Measurements from ENCODE around the gene GINS1. TPM values are rescaled to one million over a fixed set of nuclear protein-coding genes. Genes with fewer than 3 reads are reported as not detected.

Gene GINS1
- total and polyA plus RNA-seq, 7 experiments from 2014 or later: 0.44 to 24.9 (median 0.88) TPM

DNA sequence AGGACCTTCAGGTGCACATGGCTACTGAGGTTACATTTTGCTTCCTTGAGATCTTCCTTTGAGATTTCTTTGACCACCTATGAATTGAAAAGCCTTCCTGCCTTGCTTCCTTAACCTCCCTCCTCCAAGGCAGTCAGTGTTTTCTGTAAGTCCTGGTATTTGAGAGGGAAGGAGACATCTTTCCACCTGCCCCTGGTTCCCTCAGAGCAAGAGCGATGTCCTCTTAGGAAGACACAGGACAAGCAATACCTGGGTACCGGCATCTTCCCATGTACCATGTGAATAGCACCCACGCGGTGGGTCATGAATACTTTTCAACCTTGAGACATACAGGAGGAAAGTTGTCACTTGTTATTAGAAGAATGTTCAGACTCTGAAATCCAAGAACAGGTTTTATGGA is 37.1 kb downstream of the GINS1 start:
- Histone ChIP-seq H3K4me3 (ENCODE audit: low read length) (no peak overlapping the region), H3K27me3 (ENCODE audit: control insufficient read depth in 2 of 2, insufficient read depth in 2 of 2, low read length in 2 of 2) (no peaks in the 10 kb centered on the region), H3K27ac (ENCODE audit: low read depth, low read length) (no peak overlapping the region), H3K4me1 (ENCODE audit: control insufficient read depth in 2 of 2, insufficient read depth in 2 of 2, low read length in 2 of 2) (no peaks in the 10 kb centered on the region), H3K36me3 (ENCODE audit: control insufficient read depth in 2 of 3, insufficient read depth in 3 of 3, low read length in 3 of 3) (no peaks in the 10 kb centered on the region), H3K9me3 (ENCODE audit: control insufficient read depth in 2 of 3, low read length in 3 of 3) (no peaks in the 10 kb centered on the region)
- no peak for DNase-seq
- Mint-ChIP-seq H3K27ac (no peak overlapping the region), H3K4me3 (no peak overlapping the region), H3K27me3 (no peaks in the 10 kb centered on the region), H3K4me1 (peaks cover 0 to 12% (median 0%) of the 10 kb centered on the region in 7 donors), H3K36me3 (peaks cover 0 to 33% (median 13%) of the 10 kb centered on the region in 5 donors), H3K9me3 (peaks cover 0 to 4% (median 0%) of the 10 kb centered on the region in 11 donors)
- no peak for ATAC-seq
- ChIA-PET CTCF (interaction anchor here (0.6 kb wide), 2 partner anchors 13 to 49 kb away, joined by 4 read pairs; no protein-coding TSS in a partner anchor), POLR2A (no interaction called here)
- intact Hi-C loops (cut with micrococcal nuclease): no loop called here

DNA sequence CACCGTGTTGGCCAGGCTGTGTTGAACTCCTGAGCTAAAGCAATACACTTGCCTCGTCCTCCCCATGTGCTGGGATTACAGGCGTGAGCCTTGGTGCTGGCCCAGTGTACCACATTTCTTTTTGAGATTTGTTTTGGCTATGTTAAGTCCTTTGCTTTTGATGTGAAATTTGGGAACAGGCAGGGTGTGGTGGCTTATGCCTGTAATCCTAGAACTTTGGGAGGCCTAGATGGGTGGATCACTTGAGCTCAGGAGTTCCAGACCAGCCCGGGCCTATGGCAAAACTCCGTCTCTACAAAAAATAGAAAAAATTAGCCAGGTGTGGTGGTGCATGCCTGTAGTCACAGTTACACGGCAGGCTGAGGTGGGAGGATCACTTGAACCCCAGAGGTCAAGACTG is 40.2 kb downstream of the GINS1 start:
- Mint-ChIP-seq H3K36me3 (peaks cover 0 to 32% (median 13%) of the 10 kb centered on the region in 5 donors), H3K9me3 (peaks cover 0 to 4% (median 0%) of the 10 kb centered on the region in 11 donors), H3K4me3 (no peak overlapping the region), H3K27ac (no peak overlapping the region), H3K4me1 (peaks cover 0 to 12% (median 0%) of the 10 kb centered on the region in 7 donors), H3K27me3 (no peaks in the 10 kb centered on the region)
- ChIA-PET CTCF (no interaction called here), POLR2A (no interaction called here)
- H3K27me3 ChIP-seq (ENCODE audit: control insufficient read depth in 2 of 2, insufficient read depth in 2 of 2, low read length in 2 of 2): no peaks in the 10 kb centered on the region
- no peaks in the 10 kb centered on the region for H3K4me1 ChIP-seq (ENCODE audit: control insufficient read depth in 2 of 2, insufficient read depth in 2 of 2, low read length in 2 of 2)
- intact Hi-C loops (cut with micrococcal nuclease): no loop called here
- DNase-seq (no peak), ATAC-seq (no peak)
- H3K4me3 ChIP-seq (ENCODE audit: low read length): no peak overlapping the region
- no peaks in the 10 kb centered on the region for H3K9me3 ChIP-seq (ENCODE audit: control insufficient read depth in 2 of 3, low read length in 3 of 3)
- no peaks in the 10 kb centered on the region for H3K36me3 ChIP-seq (ENCODE audit: control insufficient read depth in 2 of 3, insufficient read depth in 3 of 3, low read length in 3 of 3)
- H3K27ac ChIP-seq (ENCODE audit: low read depth, low read length): no peak overlapping the region

DNA sequence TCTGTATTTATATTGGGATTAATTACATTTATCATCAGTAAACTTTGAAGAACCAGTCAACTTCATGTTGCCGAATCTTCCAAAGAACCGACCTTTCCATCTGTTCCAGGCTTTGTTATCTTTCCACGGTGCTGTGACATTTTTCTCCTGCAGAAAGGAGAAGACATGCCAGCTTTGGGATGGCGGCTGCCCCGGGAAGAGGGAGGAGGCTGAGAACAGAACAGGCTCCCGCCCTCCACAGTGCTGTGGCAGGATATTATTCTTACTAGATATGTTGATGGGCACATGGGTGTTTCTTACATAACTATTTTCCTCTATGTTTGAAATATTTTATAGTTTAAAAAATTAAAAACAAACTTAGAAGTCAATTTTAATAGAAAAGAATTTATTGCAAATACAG is 44.9 kb downstream of the GINS1 start:
- Mint-ChIP-seq H3K4me1 (peaks cover 0 to 3% (median 0%) of the 10 kb centered on the region in 7 donors), H3K27ac (no peak overlapping the region), H3K27me3 (no peaks in the 10 kb centered on the region), H3K4me3 (no peak overlapping the region), H3K9me3 (peaks cover 0 to 4% (median 0%) of the 10 kb centered on the region in 11 donors), H3K36me3 (peaks cover 0 to 34% (median 15%) of the 10 kb centered on the region in 5 donors)
- no peaks in the 10 kb centered on the region for H3K36me3 ChIP-seq (ENCODE audit: control insufficient read depth in 2 of 3, insufficient read depth in 3 of 3, low read length in 3 of 3)
- no peak overlapping the region for H3K27ac ChIP-seq (ENCODE audit: low read depth, low read length)
- no peaks in the 10 kb centered on the region for H3K27me3 ChIP-seq (ENCODE audit: control insufficient read depth in 2 of 2, insufficient read depth in 2 of 2, low read length in 2 of 2)
- no peaks in the 10 kb centered on the region for H3K9me3 ChIP-seq (ENCODE audit: control insufficient read depth in 2 of 3, low read length in 3 of 3)
- no peak for ATAC-seq
- no peaks in the 10 kb centered on the region for H3K4me1 ChIP-seq (ENCODE audit: control insufficient read depth in 2 of 2, insufficient read depth in 2 of 2, low read length in 2 of 2)
- no peak overlapping the region for H3K4me3 ChIP-seq (ENCODE audit: low read length)
- ChIA-PET CTCF (no interaction called here), POLR2A (no interaction called here)
- intact Hi-C loops (cut with micrococcal nuclease): no loop called here
- no peak for DNase-seq

DNA sequence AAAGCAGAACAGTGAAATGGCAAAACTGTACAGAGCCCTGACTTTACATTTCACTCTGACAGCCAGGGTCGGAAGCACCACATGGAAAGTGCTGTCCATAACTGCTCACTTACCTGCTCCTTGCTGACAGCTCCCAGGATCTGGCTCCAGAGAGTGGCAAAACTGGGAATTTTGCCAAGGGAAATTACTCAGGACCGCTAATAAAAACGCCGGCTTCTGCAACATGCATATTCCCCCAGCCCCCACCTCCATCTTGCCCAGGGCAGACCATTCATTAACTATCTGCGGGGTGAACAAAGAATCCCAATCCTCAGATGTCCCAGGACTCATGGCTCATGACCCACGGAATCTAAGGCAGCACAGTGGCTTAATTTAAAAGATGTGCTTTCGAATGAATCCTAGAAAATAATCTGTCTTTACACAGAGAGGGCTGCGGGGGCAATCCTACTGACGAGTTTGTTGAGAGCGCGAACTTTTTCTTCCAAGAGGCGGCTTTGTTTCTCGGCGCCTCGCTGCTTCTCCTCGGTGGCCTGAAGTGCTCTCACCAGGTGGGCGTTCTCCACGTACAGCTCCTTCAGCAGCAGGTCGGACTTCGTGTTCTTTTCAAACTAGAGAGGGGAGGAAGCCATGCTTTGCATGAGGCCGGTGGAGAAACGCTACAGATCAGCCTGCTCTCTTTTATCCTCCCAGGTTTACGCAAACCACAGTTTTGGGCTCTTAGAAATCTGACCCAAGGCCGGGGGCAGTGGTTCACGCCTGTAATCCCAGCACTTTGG is 45.8 kb downstream of the GINS1 start:
- ChIA-PET CTCF (no interaction called here), POLR2A (no interaction called here)
- ATAC-seq (no peak), DNase-seq (no peak)
- H3K4me3 Mint-ChIP-seq: no peak overlapping the region
- peaks cover 0 to 4% (median 0%) of the 10 kb centered on the region in 11 donors for H3K9me3 Mint-ChIP-seq
- Histone ChIP-seq H3K4me1 (ENCODE audit: control insufficient read depth in 2 of 2, insufficient read depth in 2 of 2, low read length in 2 of 2) (no peaks in the 10 kb centered on the region), H3K4me3 (ENCODE audit: low read length) (no peak overlapping the region), H3K9me3 (ENCODE audit: control insufficient read depth in 2 of 3, low read length in 3 of 3) (no peaks in the 10 kb centered on the region), H3K27ac (ENCODE audit: low read depth, low read length) (no peak overlapping the region), H3K36me3 (ENCODE audit: control insufficient read depth in 2 of 3, insufficient read depth in 3 of 3, low read length in 3 of 3) (no peaks in the 10 kb centered on the region), H3K27me3 (ENCODE audit: control insufficient read depth in 2 of 2, insufficient read depth in 2 of 2, low read length in 2 of 2) (no peaks in the 10 kb centered on the region)
- H3K4me1 Mint-ChIP-seq: peaks cover 0 to 3% (median 0%) of the 10 kb centered on the region in 7 donors
- intact Hi-C loops (cut with micrococcal nuclease): no loop called here
- no peak overlapping the region for H3K27ac Mint-ChIP-seq
- H3K27me3 Mint-ChIP-seq: no peaks in the 10 kb centered on the region
- H3K36me3 Mint-ChIP-seq: peaks cover 0 to 31% (median 7%) of the 10 kb centered on the region in 5 donors

DNA sequence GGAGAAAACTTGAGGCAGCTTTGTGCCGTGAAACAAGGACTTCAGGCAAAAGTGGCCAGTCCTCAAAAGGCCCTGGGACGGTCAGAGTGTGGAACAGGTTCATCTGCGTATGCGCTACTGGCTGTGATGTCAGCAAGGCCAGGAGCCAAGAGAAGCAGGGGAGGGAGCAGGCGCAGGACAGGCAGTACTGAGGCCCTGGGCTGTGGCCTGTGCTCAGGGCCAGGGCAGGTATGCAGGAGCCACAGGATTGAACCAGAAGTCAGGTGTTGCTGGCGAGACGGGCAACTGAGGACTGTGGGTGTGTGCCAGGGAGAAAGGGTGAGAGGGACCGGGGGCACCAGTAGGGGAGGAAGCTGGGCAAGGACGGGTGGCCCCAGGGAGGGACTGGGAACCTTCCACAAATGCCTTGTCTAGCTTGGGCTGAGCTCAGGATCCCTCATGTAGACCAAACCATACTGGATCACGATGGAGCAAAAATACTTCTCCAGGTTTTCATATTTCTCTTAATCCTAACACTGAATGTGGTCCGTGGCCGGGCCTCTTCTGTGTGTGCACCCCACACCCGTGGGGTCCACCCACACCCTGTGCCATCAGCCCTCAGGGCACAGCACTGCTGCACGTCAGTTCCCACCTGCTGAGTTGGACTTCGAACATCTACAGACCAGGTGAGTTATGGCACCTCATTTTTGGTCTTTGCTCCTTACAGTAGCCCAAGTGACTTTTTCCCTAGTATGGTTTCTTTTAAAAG is 46.9 kb downstream of the GINS1 start:
- Histone ChIP-seq H3K36me3 (ENCODE audit: control insufficient read depth in 2 of 3, insufficient read depth in 3 of 3, low read length in 3 of 3) (no peaks in the 10 kb centered on the region), H3K27me3 (ENCODE audit: control insufficient read depth in 2 of 2, insufficient read depth in 2 of 2, low read length in 2 of 2) (no peaks in the 10 kb centered on the region), H3K9me3 (ENCODE audit: control insufficient read depth in 2 of 3, low read length in 3 of 3) (no peaks in the 10 kb centered on the region), H3K4me1 (ENCODE audit: control insufficient read depth in 2 of 2, insufficient read depth in 2 of 2, low read length in 2 of 2) (no peaks in the 10 kb centered on the region), H3K4me3 (ENCODE audit: low read length) (no peak overlapping the region), H3K27ac (ENCODE audit: low read depth, low read length) (no peak overlapping the region)
- DNase-seq: no peak
- H3K27ac Mint-ChIP-seq: no peak overlapping the region
- H3K4me1 Mint-ChIP-seq: peaks cover 0 to 2% (median 0%) of the 10 kb centered on the region in 7 donors
- ChIA-PET CTCF (no interaction called here), POLR2A (no interaction called here)
- H3K4me3 Mint-ChIP-seq: no peak overlapping the region
- ATAC-seq: no peak
- peaks cover 0 to 24% (median 0%) of the 10 kb centered on the region in 5 donors for H3K36me3 Mint-ChIP-seq
- intact Hi-C loops (cut with micrococcal nuclease): no loop called here
- no peaks in the 10 kb centered on the region for H3K9me3 Mint-ChIP-seq
- H3K27me3 Mint-ChIP-seq: no peaks in the 10 kb centered on the region

DNA sequence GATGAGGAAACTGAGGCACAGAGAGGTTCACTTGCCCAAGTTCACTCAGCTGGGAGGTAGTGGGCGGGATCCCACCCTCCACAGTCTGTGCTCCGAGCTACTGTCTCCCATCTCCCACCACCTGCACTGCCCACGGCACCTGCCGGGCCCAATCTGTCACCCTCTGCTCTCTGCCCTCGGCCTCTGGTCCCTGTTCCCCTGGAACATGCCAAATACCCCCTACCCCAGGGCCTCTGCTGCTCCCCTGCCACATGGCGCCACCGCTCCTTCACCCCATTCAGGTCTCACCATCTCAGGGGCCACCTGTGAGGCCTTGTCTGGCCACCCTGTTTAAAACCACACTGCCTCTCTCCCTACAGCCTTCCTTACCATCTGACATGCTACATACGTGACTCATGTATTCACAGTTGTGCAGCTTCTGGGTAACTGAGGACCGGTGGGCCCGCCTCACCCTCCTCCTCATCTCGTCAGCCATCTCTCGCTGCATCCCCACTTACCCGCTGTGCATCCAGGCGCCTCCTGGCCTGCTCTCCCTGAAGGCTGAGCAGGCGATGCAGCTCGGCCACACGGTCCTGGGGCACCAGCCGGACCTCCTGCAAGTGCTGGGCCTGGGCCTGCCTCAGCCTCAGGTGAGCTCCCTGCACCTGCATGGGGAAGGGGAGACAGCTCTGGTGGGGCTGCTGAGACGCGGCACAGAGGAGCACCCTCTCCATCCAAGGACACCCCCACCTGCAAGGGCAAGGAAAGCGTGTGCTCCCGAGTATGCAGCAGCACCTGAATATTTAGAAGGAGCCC is 50.6 kb downstream of the GINS1 start:
- Histone ChIP-seq H3K27me3 (ENCODE audit: control insufficient read depth in 2 of 2, insufficient read depth in 2 of 2, low read length in 2 of 2) (no peaks in the 10 kb centered on the region), H3K4me3 (ENCODE audit: low read length) (no peak overlapping the region), H3K9me3 (ENCODE audit: control insufficient read depth in 2 of 3, low read length in 3 of 3) (no peaks in the 10 kb centered on the region), H3K27ac (ENCODE audit: low read depth, low read length) (no peak overlapping the region), H3K36me3 (ENCODE audit: control insufficient read depth in 2 of 3, insufficient read depth in 3 of 3, low read length in 3 of 3) (no peaks in the 10 kb centered on the region), H3K4me1 (ENCODE audit: control insufficient read depth in 2 of 2, insufficient read depth in 2 of 2, low read length in 2 of 2) (no peaks in the 10 kb centered on the region)
- H3K9me3 Mint-ChIP-seq: no peaks in the 10 kb centered on the region
- DNase-seq (no peak), ATAC-seq (no peak)
- H3K4me1 Mint-ChIP-seq: peaks cover 0 to 5% (median 0%) of the 10 kb centered on the region in 7 donors
- ChIA-PET POLR2A (no interaction called here), CTCF (no interaction called here)
- no peaks in the 10 kb centered on the region for H3K27me3 Mint-ChIP-seq
- H3K4me3 Mint-ChIP-seq: no peak overlapping the region
- H3K27ac Mint-ChIP-seq: no peak overlapping the region
- intact Hi-C loops (cut with micrococcal nuclease): no loop called here
- H3K36me3 Mint-ChIP-seq: peaks cover 0 to 19% (median 0%) of the 10 kb centered on the region in 5 donors

Measured in naive thymus-derived CD4-positive, alpha-beta T cell (primary cell).